HG03575 (cell line): ENCODE measurements around the gene ATG7.

Experiments
- ATAC-seq: cut with Tn5 transposase; IDR thresholded peaks from one replicate; pipeline ENCODE4 v1.9.1; 2021; ENCODE audit not compliant: unreplicated experiment, insufficient number of reproducible peaks, low FRiP score; ENCODE audit errors: extremely low read depth

Gene ATG7

GRCh38 chr3:11604139-11604892, 332.1 kb downstream of the ATG7 start:
- ATAC-seq, result no peak

GRCh38 chr3:11605398-11605797, 333.2 kb downstream of the ATG7 start:
- ATAC-seq, result no peak

GRCh38 chr3:11606090-11606784, 334.0 kb downstream of the ATG7 start:
- no peak for ATAC-seq

- no peak for ATAC-seq
Measured at GRCh38 chr3:11606865-11607440, 334.8 kb downstream of the ATG7 start.
